H1 (cell line): ENCODE measurements around the gene LRP1. TPM values are rescaled to one million over a fixed set of nuclear protein-coding genes. Genes with fewer than 3 reads are reported as not detected.

Experiments
- CTCF ChIA-PET: fragments of 300-600 bp; sonication (Branson Sonifier 250); formaldehyde crosslinking; loops from one replicate; lab custom pipeline; 2021; ENCODE audit not compliant: partially characterized antibody; lab: Charles Lee
- POLR2A ChIA-PET: fragments of 300-600 bp; sonication (Branson Sonifier 250); formaldehyde crosslinking; loops from one replicate; lab custom pipeline; 2021; ENCODE audit warnings: inconsistent platforms; ENCODE audit not compliant: partially characterized antibody; lab: Charles Lee
- DNase-seq, 2 experiments: peaks; one replicate each; pipeline versions ENCODE4 v3.0.0 to v3.0.0-alpha.2; 2010 to 2022; ENCODE audit warnings: low spot score in 2 of 2, low read depth in 1 of 2, mixed read lengths in 1 of 2
- FAIRE-seq: peaks from 2 replicates; lab custom pipeline; 2011; peaks lifted over from hg19 to GRCh38; lab: Jason Lieb, UNC
- H2AFZ ChIP-seq: 2 replicates; pipeline ENCODE4 v1.8.1; 2012; ENCODE audit warnings: low read length, inconsistent platforms
- H2AK5ac ChIP-seq: 2 replicates; pipeline ENCODE4 v1.6.1; 2013; ENCODE audit warnings: low read depth, low read length
- H2BK120ac ChIP-seq: replicated peaks from 2 replicates; pipeline ENCODE3; 2013; ENCODE audit warnings: low read depth, low read length, inconsistent platforms
- H2BK12ac ChIP-seq: 2 replicates; pipeline ENCODE4 v1.6.1; 2013; ENCODE audit warnings: low read depth, low read length
- H2BK15ac ChIP-seq: 2 replicates; pipeline ENCODE4 v1.6.1; 2013; ENCODE audit warnings: low read length
- H2BK20ac ChIP-seq: 2 replicates; pipeline ENCODE4 v1.6.1; 2013; ENCODE audit warnings: low read length
- H2BK5ac ChIP-seq: 2 replicates; pipeline ENCODE4 v1.6.1; 2013; ENCODE audit warnings: low read depth, low read length
- H3K14ac ChIP-seq: 2 replicates; pipeline ENCODE4 v1.6.1; 2013; ENCODE audit warnings: inconsistent platforms; ENCODE audit not compliant: insufficient read length
- H3K18ac ChIP-seq: 2 replicates; pipeline ENCODE4 v1.6.1; 2013; ENCODE audit warnings: low read length; ENCODE audit errors: extremely low read depth
- H3K23ac ChIP-seq: 2 replicates; pipeline ENCODE4 v1.6.1; 2013; ENCODE audit warnings: inconsistent platforms; ENCODE audit not compliant: insufficient read length
- H3K23me2 ChIP-seq: 2 replicates; pipeline ENCODE4 v1.6.1; 2013; ENCODE audit warnings: low read depth, low read length
- H3K27ac ChIP-seq: 2 replicates; pipeline ENCODE4 v1.6.1; 2011; ENCODE audit warnings: low read depth, low read length, inconsistent platforms
- H3K27me3 ChIP-seq, 4 experiments: replicated peaks in 1 of 4; 1 replicate in 1 of 4; 2 replicates in 3 of 4; pipeline versions ENCODE4 v1.6.1 to v1.8.1; 2011 to 2013; ENCODE audit warnings: low read length in 3 of 4, mild to moderate bottlenecking in 3 of 4, inconsistent platforms in 2 of 4, mixed read lengths in 2 of 4, moderate library complexity in 1 of 4; ENCODE audit not compliant: control insufficient read depth in 3 of 4, insufficient read depth in 3 of 4; ENCODE audit errors: extremely low read depth in 1 of 4
- H3K36me3 ChIP-seq, 4 experiments: 2 replicates each; pipeline versions ENCODE4 v1.6.1 to v1.8.1; 2011 to 2013; ENCODE audit warnings: mild to moderate bottlenecking in 4 of 4, low read length in 3 of 4, moderate library complexity in 2 of 4, control low read depth in 1 of 4, inconsistent platforms in 1 of 4; ENCODE audit not compliant: insufficient read depth in 4 of 4, control insufficient read depth in 2 of 4
- H3K4ac ChIP-seq: replicated peaks from 2 replicates; pipeline ENCODE3; 2013; ENCODE audit warnings: low read length, low read depth, mixed read lengths, inconsistent platforms; ENCODE audit not compliant: insufficient read length
- H3K4me1 ChIP-seq, 4 experiments: replicated peaks in 1 of 4; 1 replicate in 1 of 4; 2 replicates in 3 of 4; pipeline versions ENCODE4 v1.6.1 to v1.8.1; 2011 to 2013; ENCODE audit warnings: low read length in 3 of 4, inconsistent platforms in 2 of 4, mixed read lengths in 1 of 4; ENCODE audit not compliant: insufficient read depth in 4 of 4, control insufficient read depth in 3 of 4
- H3K4me2 ChIP-seq, 2 experiments: 2 replicates each; pipeline versions ENCODE4 v1.6.1 to v1.8.1; 2011 to 2013; ENCODE audit warnings: low read depth in 2 of 2, low read length in 2 of 2, control low read depth in 1 of 2, inconsistent platforms in 1 of 2, mild to moderate bottlenecking in 1 of 2; ENCODE audit not compliant: insufficient read depth in 1 of 2
- H3K4me3 ChIP-seq, 4 experiments: fragments of 200-600, 300-600 bp in 1 of 4; sonication (generic), shearing (Covaris generic), sonication (Bioruptor Twin) in 1 of 4; 2 replicates each; pipeline versions ENCODE4 v1.5.1 to v1.8.1; 2011 to 2016; ENCODE audit warnings: low read length in 4 of 4, low read depth in 3 of 4, control low read depth in 2 of 4, inconsistent platforms in 2 of 4, mild to moderate bottlenecking in 2 of 4, mixed read lengths in 1 of 4, moderate library complexity in 1 of 4; ENCODE audit not compliant: insufficient read depth in 2 of 4; ENCODE audit errors: extremely low read depth in 1 of 4
- H3K56ac ChIP-seq: replicated peaks from 2 replicates; pipeline ENCODE3; 2013; ENCODE audit warnings: low read depth, mild to moderate bottlenecking, mixed read lengths, low read length, inconsistent platforms; ENCODE audit not compliant: insufficient read length
- H3K79me1 ChIP-seq: 2 replicates; pipeline ENCODE4 v1.6.1; 2013; ENCODE audit warnings: low read depth, low read length, control low read depth
- H3K79me2 ChIP-seq, 2 experiments: 2 replicates each; pipeline versions ENCODE4 v1.6.1 to v1.8.1; 2012 to 2013; ENCODE audit warnings: low read length in 2 of 2, mild to moderate bottlenecking in 2 of 2, inconsistent platforms in 1 of 2; ENCODE audit not compliant: insufficient read depth in 2 of 2, control insufficient read depth in 1 of 2
- H3K9ac ChIP-seq, 4 experiments: replicated peaks in 1 of 4; 1 replicate in 1 of 4; 2 replicates in 3 of 4; pipeline versions ENCODE4 v1.6.1 to v1.8.1; 2011 to 2013; ENCODE audit warnings: low read depth in 3 of 4, low read length in 3 of 4, control low read depth in 2 of 4, mild to moderate bottlenecking in 2 of 4, moderate library complexity in 2 of 4, inconsistent platforms in 1 of 4; ENCODE audit errors: extremely low read depth in 1 of 4
- H3K9me3 ChIP-seq, 2 experiments: 2 replicates each; pipeline versions ENCODE4 v1.6.1 to v1.8.1; 2012 to 2013; ENCODE audit warnings: mild to moderate bottlenecking in 2 of 2, moderate library complexity in 2 of 2, control low read depth in 1 of 2, inconsistent platforms in 1 of 2, low read depth in 1 of 2, low read length in 1 of 2, mixed read lengths in 1 of 2; ENCODE audit not compliant: insufficient read depth in 2 of 2
- H4K20me1 ChIP-seq, 2 experiments: replicated peaks in 1 of 2; 2 replicates each; pipeline versions ENCODE3 to v1.8.1; 2011 to 2013; ENCODE audit warnings: inconsistent platforms in 2 of 2, low read length in 2 of 2, mild to moderate bottlenecking in 1 of 2; ENCODE audit not compliant: insufficient read depth in 2 of 2, control insufficient read depth in 1 of 2
- H4K5ac ChIP-seq: 2 replicates; pipeline ENCODE4 v1.6.1; 2013; ENCODE audit warnings: low read length, low read depth, mixed read lengths, inconsistent platforms; ENCODE audit not compliant: insufficient read length
- H4K8ac ChIP-seq: 2 replicates; pipeline ENCODE4 v1.8.0; 2013; ENCODE audit warnings: mild to moderate bottlenecking, moderate library complexity, low read length, inconsistent platforms; ENCODE audit not compliant: insufficient read depth; ENCODE audit errors: extremely low read depth
- H4K91ac ChIP-seq: replicated peaks from 2 replicates; pipeline ENCODE3; 2013; ENCODE audit warnings: low read length, mixed read lengths, inconsistent platforms; ENCODE audit not compliant: insufficient read length
- ATF2 ChIP-seq: IDR thresholded peaks from 2 replicates; pipeline ENCODE4 v1.6.1; 2012; ENCODE audit warnings: low read length, inconsistent platforms
- BACH1 ChIP-seq: IDR thresholded peaks from 2 replicates; pipeline ENCODE4 v1.6.1; 2012; ENCODE audit warnings: low read length, improper control_type of control experiment
- CREB1 ChIP-seq: IDR thresholded peaks from 2 replicates; pipeline ENCODE4 v1.6.1; 2012; ENCODE audit warnings: inconsistent platforms
- JUND ChIP-seq: IDR thresholded peaks from 2 replicates; pipeline ENCODE4 v1.6.1; 2011; ENCODE audit warnings: mild to moderate bottlenecking, improper control_type of control experiment, low read length
- KDM4A ChIP-seq: IDR thresholded peaks from one replicate; pipeline ENCODE4 v1.7.1; 2012; ENCODE audit warnings: low read depth, mild to moderate bottlenecking, moderate library complexity, low read length, inconsistent platforms; ENCODE audit not compliant: severe bottlenecking
- SP2 ChIP-seq: IDR thresholded peaks from 2 replicates; pipeline ENCODE4 v1.6.1; 2012; ENCODE audit warnings: mild to moderate bottlenecking, low read length, inconsistent platforms
- TCF12 ChIP-seq: IDR thresholded peaks from 2 replicates; pipeline ENCODE4 v1.6.1; 2011; ENCODE audit warnings: low read depth, mild to moderate bottlenecking, low read length
- WGBS, 2 experiments: shearing (Covaris generic) in 1 of 2; methylation state at CpG; one replicate each; pipeline versions ENCODE4 v1.1.6 to v1.1.7; 2013 to 2015; ENCODE audit warnings: low lambda C conversion rate in 2 of 2, mixed read lengths in 2 of 2, inconsistent platforms in 1 of 2, low coverage in 1 of 2, missing lambda C conversion rate in 1 of 2; ENCODE audit not compliant: insufficient replicate concordance in 2 of 2, insufficient coverage in 1 of 2, insufficient read length in 1 of 2; ENCODE audit errors: extremely low coverage in 1 of 2, missing lambda C conversion rate in 1 of 2; 5-methylcytosine and 5-hydroxymethylcytosine counted together
- polyA plus RNA-seq, 7 experiments: library from polyadenylated mRNA; depleted of rRNA in 3 of 7; stranded (reverse) in 5 of 7; unstranded in 2 of 7; fragments of >200 nt in 5 of 7; fragments of 200-250 nt in 2 of 7; gene quantifications; 1 replicate in 5 of 7; 2 replicates in 1 of 7; 4 replicates in 1 of 7; pipeline versions ENCODE4 v1.2.1 to v1.2.3, GENCODE V29; 2011 to 2013; ENCODE audit warnings: missing spikeins in 2 of 7, mixed read lengths in 2 of 7
- total RNA-seq: library from RNA; stranded (reverse); fragmentation: NEBNext Ultra II Directional; extraction: Animal tissue kit (Norgen Biotek cat#: 25700); gene quantifications from 2 replicates; pipeline ENCODE4 v1.2.1, GENCODE V29; 2021
- TF ChIP-seq, protein P1 (sequence below): IDR thresholded peaks from 2 replicates; pipeline ENCODE4 v1.6.1; 2012; ENCODE audit warnings: inconsistent platforms

LRP1 gene
- total and polyA plus RNA-seq, 2 of the 8 experiments (the other 6 are each of a cell fraction or from before 2014, with no cell fraction given), result 35.3 to 92.5 TPM

GRCh38 chr12:57178213-57178612, 49.9 kb downstream of the LRP1 start:
- Histone ChIP-seq H4K91ac (no peak overlapping the region), H4K8ac (no peak overlapping the region), H3K4me2 (no peak overlapping the region), H3K79me1 (no peaks in the 10 kb centered on the region), H3K27ac (0 out of 2 replicates have a peak overlapping the region, but pooled peaks have one; percentile 28), H3K4ac (no peak overlapping the region), H2BK120ac (no peak overlapping the region), H2BK15ac (no peak overlapping the region), H2BK20ac (no peak overlapping the region), H3K4me3 (no peak overlapping the region), H3K4me1 (no peaks in the 10 kb centered on the region; a peak in 1 of 7 replicates), H3K14ac (no peak overlapping the region), H3K23ac (no peak overlapping the region), H3K23me2 (no peaks in the 10 kb centered on the region), H4K5ac (no peak overlapping the region), H3K9ac (no peak overlapping the region), H4K20me1 (peaks cover 5 to 19% of the 10 kb centered on the region in 2 experiments), H2AFZ (no peak overlapping the region), H2AK5ac (no peak overlapping the region), H3K56ac (no peak overlapping the region), H3K36me3 (peaks cover 36 to 68% (median 60%) of the 10 kb centered on the region in 4 experiments), H3K9me3 (no peaks in the 10 kb centered on the region), H2BK5ac (no peak overlapping the region), H3K27me3 (no peaks in the 10 kb centered on the region), H2BK12ac (no peak overlapping the region), H3K79me2 (no peaks in the 10 kb centered on the region), H3K18ac (no peak overlapping the region)
- 88% methylated on average over 14 of the region's 14 CpGs; no CpG with 5 or more reads in 1 of the 2 experiments for WGBS, 2 experiments
- FAIRE-seq (no peak), DNase-seq (no peak)
- no peak for TF ChIP-seq KDM4A
- TF ChIP-seq ATF2, result no peak
- TF ChIP-seq TCF12, result no peak
- TF ChIP-seq BACH1, result no peak
- TF ChIP-seq CREB1, result no peak
- no peak for TF ChIP-seq JUND
- no peak for TF ChIP-seq SP2
- TF ChIP-seq, protein P1, sequence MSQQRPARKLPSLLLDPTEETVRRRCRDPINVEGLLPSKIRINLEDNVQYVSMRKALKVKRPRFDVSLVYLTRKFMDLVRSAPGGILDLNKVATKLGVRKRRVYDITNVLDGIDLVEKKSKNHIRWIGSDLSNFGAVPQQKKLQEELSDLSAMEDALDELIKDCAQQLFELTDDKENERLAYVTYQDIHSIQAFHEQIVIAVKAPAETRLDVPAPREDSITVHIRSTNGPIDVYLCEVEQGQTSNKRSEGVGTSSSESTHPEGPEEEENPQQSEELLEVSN, result no peak
- CTCF ChIA-PET, result interaction anchor here (1.0 to 21.9 kb wide), 6 partner anchors 1 to 66 kb away, joined by 3 to 389 read pairs (median 78); partner anchors contain the start of gene LRP1
- POLR2A ChIA-PET, result interaction anchor here (0.9 to 2.1 kb wide), 3 partner anchors 11 to 28 kb away, joined by 3 to 7 read pairs (median 4); no protein-coding TSS in a partner anchor
